GM21723 (cell line): ENCODE measurements around the gene HTR4.

Experiments
- ATAC-seq: cut with Tn5 transposase; IDR thresholded peaks from one replicate; pipeline ENCODE4 v1.9.1; 2021; ENCODE audit warnings: mild to moderate bottlenecking, moderate library complexity; ENCODE audit not compliant: unreplicated experiment

Gene HTR4

GRCh38 chr5:148615644-148616275 is 38.6 kb downstream of the HTR4 start:
- ATAC-seq = no peak

- ATAC-seq = no peak
Observed at GRCh38 chr5:148607406-148607805, 46.9 kb downstream of the HTR4 start.

- no peak for ATAC-seq
Observed at GRCh38 chr5:148606296-148606695, 48.0 kb downstream of the HTR4 start.

- no peak for ATAC-seq
Observed at GRCh38 chr5:148599187-148599586, 55.1 kb downstream of the HTR4 start.

- ATAC-seq = no peak
Observed at GRCh38 chr5:148595697-148596096, 58.6 kb downstream of the HTR4 start.

- ATAC-seq = no peak
Observed at GRCh38 chr5:148586796-148587195, 67.5 kb downstream of the HTR4 start.

GRCh38 chr5:148585988-148586387 is 68.3 kb downstream of the HTR4 start:
- no peak for ATAC-seq

- ATAC-seq = no peak
Observed at GRCh38 chr5:148584103-148584502, 70.2 kb downstream of the HTR4 start.

- ATAC-seq = no peak
Observed at GRCh38 chr5:148583421-148583965, 70.8 kb downstream of the HTR4 start.

GRCh38 chr5:148574167-148574566 is 80.2 kb downstream of the HTR4 start:
- ATAC-seq = no peak

- no peak for ATAC-seq
Observed at GRCh38 chr5:148573374-148573773, 81.0 kb downstream of the HTR4 start.

- no peak for ATAC-seq
Observed at GRCh38 chr5:148569948-148570347, 84.4 kb downstream of the HTR4 start.

GRCh38 chr5:148565148-148565547 is 89.2 kb downstream of the HTR4 start:
- no peak for ATAC-seq

GRCh38 chr5:148563021-148563420 is 91.3 kb downstream of the HTR4 start:
- no peak for ATAC-seq

GRCh38 chr5:148561801-148562311 is 92.5 kb downstream of the HTR4 start:
- ATAC-seq = no peak

GRCh38 chr5:148559461-148559860 is 94.9 kb downstream of the HTR4 start:
- no peak for ATAC-seq

GRCh38 chr5:148558892-148559291 is 95.4 kb downstream of the HTR4 start:
- ATAC-seq = no peak

- ATAC-seq = no peak
Observed at GRCh38 chr5:148556835-148557234, 97.5 kb downstream of the HTR4 start.

- no peak for ATAC-seq
Observed at GRCh38 chr5:148554621-148555020, 99.7 kb downstream of the HTR4 start.

- ATAC-seq = no peak
Observed at GRCh38 chr5:148543727-148544126, 110.6 kb downstream of the HTR4 start.

- ATAC-seq = no peak
Observed at GRCh38 chr5:148542812-148543211, 111.5 kb downstream of the HTR4 start.

GRCh38 chr5:148541054-148541835 is 113.1 kb downstream of the HTR4 start:
- ATAC-seq = no peak
